Central memory CD8-positive, alpha-beta T cell (primary cell): ENCODE measurements around the gene SLC25A22.

Experiments used
- ATAC-seq: fragments of 150-1000 bp; cut with Tn5 transposase; replicated peaks from 2 replicates; pipeline ENCODE4 v1.10.0; 2022; ENCODE audit warnings: mild to moderate bottlenecking, moderate FRiP score, moderate number of reproducible peaks; ENCODE audit not compliant: poor library complexity, severe bottlenecking; ENCODE audit errors: extremely low read depth
- DNase-seq, 2 donors: peaks; one replicate each; pipeline ENCODE4 v3.0.0; 2021; ENCODE audit warnings: low spot score in 2 of 2
- H3K27ac Mint-ChIP-seq: one replicate; pipeline ENCODE4 v1.8.0; 2022; ENCODE audit warnings: low read depth, mild to moderate bottlenecking, moderate library complexity, mixed read lengths
- H3K27me3 Mint-ChIP-seq: one replicate; pipeline ENCODE4 v1.8.0; 2022; ENCODE audit warnings: mixed read lengths
- H3K36me3 Mint-ChIP-seq: one replicate; pipeline ENCODE4 v1.8.0; 2022; ENCODE audit warnings: mild to moderate bottlenecking, moderate library complexity, mixed read lengths; ENCODE audit not compliant: insufficient read depth
- H3K4me1 Mint-ChIP-seq: one replicate; pipeline ENCODE4 v1.8.0; 2022; ENCODE audit warnings: mixed read lengths
- H3K4me3 Mint-ChIP-seq: one replicate; pipeline ENCODE4 v1.8.0; 2022; ENCODE audit warnings: mild to moderate bottlenecking, moderate library complexity, mixed read lengths
- H3K9me3 Mint-ChIP-seq: one replicate; pipeline ENCODE4 v1.8.0; 2022; ENCODE audit warnings: mixed read lengths

Gene SLC25A22

GRCh38 chr11:801097-801780 lies 3.2 kb upstream of the SLC25A22 start:
- H3K9me3 Mint-ChIP-seq = no peaks in the 10 kb centered on the region
- H3K36me3 Mint-ChIP-seq = peaks cover 8% of the 10 kb centered on the region
- no peak for ATAC-seq
- no peaks in the 10 kb centered on the region for H3K27me3 Mint-ChIP-seq
- H3K27ac Mint-ChIP-seq = no peak overlapping the region
- H3K4me1 Mint-ChIP-seq = peaks cover 10% of the 10 kb centered on the region
- no peak overlapping the region for H3K4me3 Mint-ChIP-seq
- no peak for DNase-seq

- H3K36me3 Mint-ChIP-seq = peaks cover 11% of the 10 kb centered on the region
- no peaks in the 10 kb centered on the region for H3K27me3 Mint-ChIP-seq
- no peak overlapping the region for H3K4me3 Mint-ChIP-seq
- DNase-seq = no peak
- ATAC-seq = no peak
- no peaks in the 10 kb centered on the region for H3K9me3 Mint-ChIP-seq
- H3K4me1 Mint-ChIP-seq = peaks cover 15% of the 10 kb centered on the region
- no peak overlapping the region for H3K27ac Mint-ChIP-seq
Observed at GRCh38 chr11:800473-800872, 2.4 kb upstream of the SLC25A22 start.

- no peaks in the 10 kb centered on the region for H3K9me3 Mint-ChIP-seq
- no peak for ATAC-seq
- no peaks in the 10 kb centered on the region for H3K27me3 Mint-ChIP-seq
- peaks cover 15% of the 10 kb centered on the region for H3K4me1 Mint-ChIP-seq
- no peak overlapping the region for H3K4me3 Mint-ChIP-seq
- DNase-seq = no peak
- H3K36me3 Mint-ChIP-seq = peaks cover 13% of the 10 kb centered on the region
- H3K27ac Mint-ChIP-seq = no peak overlapping the region
Observed at GRCh38 chr11:799641-800316, 1.7 kb upstream of the SLC25A22 start.

GRCh38 chr11:797296-798092 lies 587 bp downstream of the SLC25A22 start:
- Mint-ChIP-seq H3K4me3 (peak overlapping the region; percentile 91), H3K27me3 (no peaks in the 10 kb centered on the region), H3K9me3 (no peaks in the 10 kb centered on the region), H3K4me1 (peaks cover 15% of the 10 kb centered on the region), H3K27ac (peak overlapping the region; percentile 92), H3K36me3 (peaks cover 17% of the 10 kb centered on the region)
- DNase-seq (peak; percentile 56 to 76), ATAC-seq (peak; percentile 61)

- H3K4me3 Mint-ChIP-seq = peak overlapping the region; percentile 91
- peaks cover 15% of the 10 kb centered on the region for H3K4me1 Mint-ChIP-seq
- H3K27me3 Mint-ChIP-seq = no peaks in the 10 kb centered on the region
- no peaks in the 10 kb centered on the region for H3K9me3 Mint-ChIP-seq
- H3K36me3 Mint-ChIP-seq = peaks cover 19% of the 10 kb centered on the region
- DNase-seq (no peak), ATAC-seq (no peak)
- H3K27ac Mint-ChIP-seq = peak overlapping the region; percentile 92
Observed at GRCh38 chr11:796565-797295, 1.4 kb downstream of the SLC25A22 start.

GRCh38 chr11:795634-796564 lies 2.2 kb downstream of the SLC25A22 start:
- Mint-ChIP-seq H3K4me1 (peaks cover 15% of the 10 kb centered on the region), H3K9me3 (no peaks in the 10 kb centered on the region), H3K4me3 (peak overlapping the region; percentile 91), H3K36me3 (peaks cover 21% of the 10 kb centered on the region), H3K27me3 (no peaks in the 10 kb centered on the region), H3K27ac (peak overlapping the region; percentile 92)
- ATAC-seq = peak; percentile 42
- DNase-seq = peak in 1 of 2 donors; percentile 52

- Mint-ChIP-seq H3K27ac (peak overlapping the region; percentile 92), H3K27me3 (no peaks in the 10 kb centered on the region), H3K36me3 (peaks cover 21% of the 10 kb centered on the region), H3K9me3 (no peaks in the 10 kb centered on the region), H3K4me1 (peaks cover 15% of the 10 kb centered on the region), H3K4me3 (peak overlapping the region; percentile 91)
- DNase-seq = no peak
- ATAC-seq = no peak
Observed at GRCh38 chr11:794766-795633, 3.1 kb downstream of the SLC25A22 start.

GRCh38 chr11:794013-794765 lies 3.9 kb downstream of the SLC25A22 start:
- Mint-ChIP-seq H3K27ac (no peak overlapping the region), H3K36me3 (peaks cover 21% of the 10 kb centered on the region), H3K4me3 (peak overlapping the region; percentile 91), H3K4me1 (peaks cover 15% of the 10 kb centered on the region), H3K27me3 (no peaks in the 10 kb centered on the region), H3K9me3 (no peaks in the 10 kb centered on the region)
- ATAC-seq (no peak), DNase-seq (no peak)

GRCh38 chr11:793556-793955 lies 4.5 kb downstream of the SLC25A22 start:
- H3K27ac Mint-ChIP-seq = no peak overlapping the region
- ATAC-seq (no peak), DNase-seq (no peak)
- H3K9me3 Mint-ChIP-seq = no peaks in the 10 kb centered on the region
- H3K36me3 Mint-ChIP-seq = peaks cover 19% of the 10 kb centered on the region
- H3K27me3 Mint-ChIP-seq = no peaks in the 10 kb centered on the region
- no peak overlapping the region for H3K4me3 Mint-ChIP-seq
- H3K4me1 Mint-ChIP-seq = peaks cover 15% of the 10 kb centered on the region

- no peak for ATAC-seq
- H3K4me1 Mint-ChIP-seq = peaks cover 15% of the 10 kb centered on the region
- no peak overlapping the region for H3K27ac Mint-ChIP-seq
- no peak overlapping the region for H3K4me3 Mint-ChIP-seq
- DNase-seq = no peak
- peaks cover 19% of the 10 kb centered on the region for H3K36me3 Mint-ChIP-seq
- H3K27me3 Mint-ChIP-seq = no peaks in the 10 kb centered on the region
- no peaks in the 10 kb centered on the region for H3K9me3 Mint-ChIP-seq
Observed at GRCh38 chr11:792873-793272, 5.2 kb downstream of the SLC25A22 start.
